HG02759 (cell line): Measurements from ENCODE around the gene USP14.

Experiments used
- ATAC-seq: cut with Tn5 transposase; IDR thresholded peaks from one replicate; pipeline ENCODE4 v1.9.1; 2021; ENCODE audit warnings: mild to moderate bottlenecking, moderate library complexity; ENCODE audit not compliant: unreplicated experiment

Gene USP14

GRCh38 chr18:225745-226144, 67.4 kb downstream of the USP14 start:
- no peak for ATAC-seq

- no peak for ATAC-seq
Observed at GRCh38 chr18:227374-227773, 69.0 kb downstream of the USP14 start.

- ATAC-seq, result no peak
Observed at GRCh38 chr18:227902-228301, 69.5 kb downstream of the USP14 start.

GRCh38 chr18:228586-228985, 70.2 kb downstream of the USP14 start:
- no peak for ATAC-seq

- no peak for ATAC-seq
Observed at GRCh38 chr18:231563-231962, 73.2 kb downstream of the USP14 start.

- no peak for ATAC-seq
Observed at GRCh38 chr18:240175-240574, 81.8 kb downstream of the USP14 start.

- ATAC-seq, result no peak
Observed at GRCh38 chr18:245282-245847, 87.0 kb downstream of the USP14 start.

GRCh38 chr18:248053-248452, 89.7 kb downstream of the USP14 start:
- no peak for ATAC-seq

GRCh38 chr18:250685-251084, 92.3 kb downstream of the USP14 start:
- no peak for ATAC-seq

GRCh38 chr18:251572-251971, 93.2 kb downstream of the USP14 start:
- ATAC-seq, result no peak

- no peak for ATAC-seq
Observed at GRCh38 chr18:253121-253520, 94.8 kb downstream of the USP14 start.

- ATAC-seq, result no peak
Observed at GRCh38 chr18:255171-255570, 96.8 kb downstream of the USP14 start.

GRCh38 chr18:260547-260946, 102.2 kb downstream of the USP14 start:
- no peak for ATAC-seq

- no peak for ATAC-seq
Observed at GRCh38 chr18:261398-262073, 103.2 kb downstream of the USP14 start.
